HG02870 (cell line): Measurements from ENCODE around the gene THEM5.
"Not testable (repeated sequence)": the region's sequence is repeated elsewhere in the genome, so short reads cannot be mapped to it uniquely, and the experiment has no call there.

ENCODE experiments used
- ATAC-seq: cut with Tn5 transposase; IDR thresholded peaks from one replicate; pipeline ENCODE4 v1.9.1; 2021; ENCODE audit warnings: mild to moderate bottlenecking, moderate library complexity; ENCODE audit not compliant: unreplicated experiment

The THEM5 gene, protein sequence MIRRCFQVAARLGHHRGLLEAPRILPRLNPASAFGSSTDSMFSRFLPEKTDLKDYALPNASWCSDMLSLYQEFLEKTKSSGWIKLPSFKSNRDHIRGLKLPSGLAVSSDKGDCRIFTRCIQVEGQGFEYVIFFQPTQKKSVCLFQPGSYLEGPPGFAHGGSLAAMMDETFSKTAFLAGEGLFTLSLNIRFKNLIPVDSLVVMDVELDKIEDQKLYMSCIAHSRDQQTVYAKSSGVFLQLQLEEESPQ

GRCh38 chr1:151853411-151853943 lies at the start of gene THEM5:
THEM5 (minus strand) TSS chr1:151853712; CDS start chr1:151853565, 147 bp downstream.
- ATAC-seq, result no peak

GRCh38 chr1:151902858-151903257 lies 49.3 kb upstream of the THEM5 start:
- no peak for ATAC-seq

DNA sequence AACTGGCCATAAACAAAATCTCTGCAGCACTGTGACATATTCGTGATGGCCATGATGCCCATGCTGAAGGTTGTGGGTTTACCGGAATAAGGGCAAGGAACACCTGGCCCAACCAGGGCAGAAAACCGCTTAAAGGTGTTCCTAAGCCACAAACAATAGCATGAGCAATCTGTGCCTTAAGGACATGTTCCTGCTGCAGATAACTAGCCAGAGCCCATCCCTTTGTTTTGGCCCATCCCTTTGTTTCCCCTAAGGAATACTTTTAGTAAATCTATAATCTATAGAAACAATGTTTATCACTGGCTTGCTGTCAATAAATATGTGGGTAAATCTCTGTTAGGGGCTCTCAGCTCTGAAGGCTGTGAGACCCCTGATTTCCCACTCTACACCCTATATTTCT lies 47.3 kb upstream of the THEM5 start:
- not testable (repeated sequence) for ATAC-seq

DNA sequence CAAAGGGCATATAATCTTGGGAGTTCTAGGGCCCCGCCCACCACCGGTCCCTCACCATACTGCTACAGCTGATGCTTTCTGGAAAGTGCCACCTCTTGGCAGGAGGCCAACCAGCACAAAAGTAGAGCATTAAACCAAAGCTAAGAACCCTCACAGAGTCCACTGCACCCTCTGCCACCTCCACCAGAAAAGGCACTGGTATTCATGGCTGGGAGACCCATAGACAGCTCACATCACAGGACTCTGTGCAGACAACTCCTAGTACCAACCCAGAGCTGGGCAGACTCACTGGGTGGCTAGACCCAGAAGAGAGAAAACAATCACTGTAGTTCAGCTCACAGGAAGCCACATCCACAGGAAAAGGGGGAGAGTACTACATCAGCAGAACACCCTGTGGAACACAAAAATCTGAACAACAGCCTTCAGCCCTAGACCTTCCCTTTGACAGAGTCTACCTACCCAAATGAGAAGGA lies 45.0 kb upstream of the THEM5 start:
- no peak for ATAC-seq

DNA sequence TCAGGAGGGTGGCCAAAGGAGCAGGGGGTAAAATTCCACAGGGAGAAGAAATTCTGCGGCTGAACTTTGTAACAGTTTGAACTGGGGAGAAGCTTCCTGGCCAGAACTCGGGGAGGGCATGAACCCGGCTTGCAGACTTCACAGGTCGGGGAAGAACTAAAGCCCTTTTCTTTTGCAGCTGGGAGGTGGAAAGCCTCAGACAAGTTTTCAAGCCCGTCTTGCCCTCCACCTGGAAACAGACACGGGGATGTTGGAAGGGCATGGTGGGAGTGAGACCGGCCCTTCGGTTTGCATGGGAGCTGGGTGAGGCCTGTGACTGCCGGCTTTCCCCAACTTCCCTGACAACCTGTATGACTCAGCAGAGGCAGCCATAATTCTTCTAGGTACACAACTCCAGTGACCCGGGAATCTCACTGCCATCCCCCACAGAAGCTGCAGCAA lies 44.5 kb upstream of the THEM5 start:
- no peak for ATAC-seq

DNA sequence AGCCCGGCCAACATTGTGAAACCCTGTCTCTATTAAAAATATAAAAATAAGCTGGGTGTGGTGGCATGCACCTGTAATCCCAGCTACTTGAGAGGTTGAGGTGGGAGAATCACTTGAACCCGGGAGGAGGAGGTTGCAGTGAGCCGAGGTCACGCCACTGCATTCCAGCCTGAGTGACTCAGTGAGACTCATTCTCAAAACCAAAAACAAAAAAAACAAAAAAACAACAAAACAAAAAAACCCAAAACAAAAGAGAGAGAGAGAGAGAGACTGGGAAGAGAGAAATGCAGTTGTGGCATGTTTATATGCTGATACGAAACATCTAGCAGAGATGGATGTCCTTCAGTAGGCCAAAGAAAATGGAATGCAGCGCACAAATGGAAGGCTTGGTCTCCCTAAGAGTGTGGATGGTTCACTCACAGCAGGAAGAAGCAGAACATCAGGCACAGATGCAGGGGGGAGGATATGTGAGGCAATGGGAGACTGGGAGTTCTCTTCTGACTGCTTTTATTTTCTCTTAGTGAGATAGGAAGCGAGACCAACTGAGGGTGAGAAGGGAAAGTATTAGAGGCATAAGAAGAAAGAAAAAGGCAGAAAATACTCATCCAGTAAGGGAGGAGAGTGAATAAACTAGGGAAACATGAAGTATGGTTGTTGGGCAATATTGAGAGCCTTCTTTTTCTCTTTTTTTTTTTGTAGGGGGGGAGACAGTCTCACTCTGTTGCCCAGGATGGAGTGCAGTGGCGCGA lies 39.8 kb upstream of the THEM5 start:
- no peak for ATAC-seq

DNA sequence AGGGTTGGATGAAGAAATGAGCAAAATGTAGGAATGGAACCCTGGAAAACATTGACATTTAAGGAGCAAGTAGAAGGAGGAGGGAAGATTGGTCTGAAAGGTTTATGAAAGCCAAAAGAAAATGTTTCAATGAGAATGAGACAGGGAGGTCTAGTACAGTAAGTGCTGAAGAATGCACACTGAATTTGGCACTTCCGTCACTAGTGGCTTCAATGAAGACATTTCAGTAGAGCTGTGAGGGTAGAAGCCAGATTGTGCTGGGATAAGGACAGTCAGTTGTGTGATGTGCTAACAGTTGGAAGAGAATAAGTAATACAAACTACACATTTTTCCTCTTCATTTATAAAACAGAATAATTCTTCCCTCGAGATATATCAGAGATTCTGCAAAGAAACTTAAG lies 38.7 kb upstream of the THEM5 start:
- ATAC-seq, result no peak

DNA sequence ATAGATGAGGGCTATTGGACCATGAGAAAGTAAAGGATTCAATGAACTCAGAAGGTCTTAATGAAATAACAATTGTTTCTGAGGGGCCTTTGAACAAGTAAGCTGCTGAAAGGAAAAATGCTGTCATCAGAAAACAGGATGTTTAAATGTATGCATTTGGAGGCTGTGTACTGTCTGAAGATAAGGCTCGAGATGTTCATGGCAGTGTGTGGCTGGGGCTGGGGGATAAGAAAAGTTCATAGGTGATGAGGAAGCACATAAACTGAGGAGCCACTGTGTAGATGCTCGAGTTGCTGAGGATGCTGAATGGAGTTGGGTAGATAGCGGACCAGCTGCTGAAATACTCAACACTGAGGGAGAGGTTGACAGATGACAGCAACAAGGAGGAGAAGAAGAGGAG lies 38.0 kb upstream of the THEM5 start:
- no peak for ATAC-seq

DNA sequence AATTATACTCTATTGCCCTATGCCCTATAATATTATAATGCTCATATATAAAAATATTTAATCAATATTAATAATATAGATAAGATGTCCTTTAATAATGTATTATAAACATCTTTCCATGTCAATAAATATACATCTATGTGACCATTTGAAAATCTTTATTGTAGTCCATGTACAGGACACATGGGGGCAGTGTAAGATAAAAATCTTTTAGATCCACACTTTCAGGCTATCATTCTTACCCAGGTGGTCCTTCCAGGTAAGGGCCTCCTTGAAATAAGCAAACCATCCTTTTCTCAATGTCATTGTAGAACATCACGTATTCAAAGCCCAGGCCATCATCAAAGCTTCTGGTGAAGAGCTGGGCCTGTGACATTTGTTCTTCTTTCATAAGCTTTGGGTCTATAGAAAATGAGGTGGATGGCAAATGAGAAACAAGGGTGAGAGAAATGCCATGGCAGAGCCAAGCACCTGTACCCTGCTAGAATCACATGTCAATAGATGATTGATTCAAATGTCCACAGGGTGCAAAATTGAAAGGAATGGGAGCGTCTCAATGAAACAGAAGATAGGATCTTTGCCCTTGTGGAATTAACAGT lies 35.6 kb upstream of the THEM5 start:
- no peak for ATAC-seq

- no peak for ATAC-seq
These were observed 33.5 kb upstream of the THEM5 start for GRCh38 chr1:151887028-151887427.

DNA sequence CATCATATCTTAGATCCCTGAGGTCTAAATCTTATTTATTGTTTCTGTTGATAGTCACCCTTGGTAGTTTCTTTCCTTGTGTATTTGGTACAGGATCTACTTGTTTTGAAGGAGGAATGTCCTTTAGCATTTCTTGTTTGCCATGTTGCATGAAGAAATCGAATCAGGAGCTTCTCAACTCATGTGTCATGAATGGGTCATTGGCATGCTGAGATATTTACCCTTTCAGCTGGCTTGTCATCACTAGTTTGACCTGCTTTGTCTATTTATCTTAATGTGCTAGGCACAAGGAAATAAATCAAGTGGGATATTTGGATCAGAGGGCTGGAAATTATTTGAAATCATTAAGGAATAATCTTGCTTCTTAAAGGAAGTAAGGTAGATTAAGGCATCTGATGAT lies 32.0 kb upstream of the THEM5 start:
- ATAC-seq, result no peak

GRCh38 chr1:151884879-151885278 lies 31.4 kb upstream of the THEM5 start:
- ATAC-seq, result not testable (repeated sequence)

- not testable (repeated sequence) for ATAC-seq
These were observed 30.9 kb upstream of the THEM5 start for GRCh38 chr1:151884445-151884844.

DNA sequence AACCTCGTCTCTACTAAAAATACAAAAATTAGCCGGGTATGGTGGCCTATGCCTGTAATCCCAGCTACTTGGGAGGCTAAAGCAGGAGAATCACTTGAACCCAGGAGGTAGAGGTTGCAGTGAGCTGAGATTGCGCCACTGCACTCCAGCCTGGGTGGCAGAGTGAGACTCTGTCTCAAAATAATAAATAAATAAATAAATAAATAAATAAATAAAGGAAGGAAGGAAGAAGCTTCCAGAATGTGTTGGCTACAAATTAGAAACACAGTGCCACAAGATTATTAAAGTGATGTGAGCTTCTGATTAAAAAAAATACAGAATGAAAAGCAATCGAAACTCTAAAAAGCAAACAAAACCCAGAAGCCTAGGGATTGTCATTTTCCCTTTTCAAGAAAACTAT lies 30.4 kb upstream of the THEM5 start:
- not testable (repeated sequence) for ATAC-seq

- ATAC-seq, result not testable (repeated sequence)
These were observed 29.4 kb upstream of the THEM5 start for GRCh38 chr1:151882918-151883317.

DNA sequence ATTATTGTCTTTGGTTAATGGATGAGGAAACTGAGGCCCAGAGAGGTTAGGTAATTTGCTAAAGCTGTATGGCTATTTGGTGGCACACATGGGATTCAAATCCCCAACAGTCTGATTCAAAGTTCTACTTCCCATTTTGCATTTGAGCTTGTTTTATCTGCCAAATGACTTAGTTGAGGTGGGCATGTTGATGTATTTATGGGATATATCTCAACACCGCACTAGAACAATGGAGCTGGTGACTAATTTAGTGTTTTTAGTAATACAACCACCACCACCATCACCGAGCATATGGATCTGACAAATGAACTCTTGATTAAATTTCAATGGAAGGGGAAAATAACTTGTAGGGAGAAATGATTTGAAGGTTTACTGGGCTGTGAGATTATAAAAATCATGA lies 29.0 kb upstream of the THEM5 start:
- ATAC-seq, result no peak

DNA sequence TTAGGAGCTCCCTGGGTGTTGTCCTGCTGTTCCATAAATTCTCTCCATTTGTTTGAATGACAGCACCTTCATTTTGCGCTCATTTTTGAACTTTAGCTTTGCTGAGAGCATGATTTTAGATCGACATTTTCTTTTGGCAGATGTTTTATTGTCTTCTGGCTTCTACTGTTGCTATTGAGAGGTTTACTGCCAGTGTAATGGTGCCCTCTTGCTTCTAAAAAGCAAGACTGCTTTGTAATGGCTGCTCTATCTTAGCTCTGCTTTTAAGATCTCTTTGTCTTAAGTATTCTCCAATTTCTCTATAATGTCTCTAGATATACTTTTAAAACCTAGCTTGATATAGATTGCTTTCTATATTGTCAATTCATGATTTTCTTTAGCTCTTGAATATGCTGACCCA lies 28.0 kb upstream of the THEM5 start:
- no peak for ATAC-seq

DNA sequence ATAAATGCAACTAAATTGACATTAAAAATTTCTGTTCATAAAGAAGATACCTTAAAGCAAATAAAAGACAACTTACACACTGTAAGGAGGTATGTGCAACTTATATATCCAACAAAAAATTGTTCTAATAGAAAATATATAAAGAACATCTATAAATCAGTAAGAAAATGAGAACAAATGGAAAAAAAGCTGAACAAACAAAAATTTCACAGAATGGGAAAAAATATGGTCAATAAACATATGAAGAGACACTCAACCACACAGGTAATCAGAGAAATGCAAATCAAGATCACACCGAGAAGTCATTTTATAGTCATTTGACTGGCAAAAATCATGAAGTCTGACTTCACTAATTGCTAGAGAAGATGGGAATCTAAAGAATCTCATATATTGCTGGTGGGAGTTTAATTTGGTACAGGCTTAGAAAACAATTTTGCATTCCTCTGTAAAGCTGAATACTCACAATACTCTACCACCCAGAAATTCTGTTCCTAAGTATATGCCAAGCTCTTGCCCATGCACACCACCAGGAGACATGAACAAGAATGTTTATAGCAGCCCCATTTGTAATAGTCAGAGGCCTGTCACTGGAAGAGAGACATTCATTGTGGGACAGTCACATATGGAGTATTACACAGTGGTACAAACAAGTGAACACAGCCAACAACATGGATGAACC lies 22.0 kb upstream of the THEM5 start:
- ATAC-seq, result no peak

- ATAC-seq, result not testable (repeated sequence)
These were observed 19.3 kb upstream of the THEM5 start for GRCh38 chr1:151872776-151873175.

DNA sequence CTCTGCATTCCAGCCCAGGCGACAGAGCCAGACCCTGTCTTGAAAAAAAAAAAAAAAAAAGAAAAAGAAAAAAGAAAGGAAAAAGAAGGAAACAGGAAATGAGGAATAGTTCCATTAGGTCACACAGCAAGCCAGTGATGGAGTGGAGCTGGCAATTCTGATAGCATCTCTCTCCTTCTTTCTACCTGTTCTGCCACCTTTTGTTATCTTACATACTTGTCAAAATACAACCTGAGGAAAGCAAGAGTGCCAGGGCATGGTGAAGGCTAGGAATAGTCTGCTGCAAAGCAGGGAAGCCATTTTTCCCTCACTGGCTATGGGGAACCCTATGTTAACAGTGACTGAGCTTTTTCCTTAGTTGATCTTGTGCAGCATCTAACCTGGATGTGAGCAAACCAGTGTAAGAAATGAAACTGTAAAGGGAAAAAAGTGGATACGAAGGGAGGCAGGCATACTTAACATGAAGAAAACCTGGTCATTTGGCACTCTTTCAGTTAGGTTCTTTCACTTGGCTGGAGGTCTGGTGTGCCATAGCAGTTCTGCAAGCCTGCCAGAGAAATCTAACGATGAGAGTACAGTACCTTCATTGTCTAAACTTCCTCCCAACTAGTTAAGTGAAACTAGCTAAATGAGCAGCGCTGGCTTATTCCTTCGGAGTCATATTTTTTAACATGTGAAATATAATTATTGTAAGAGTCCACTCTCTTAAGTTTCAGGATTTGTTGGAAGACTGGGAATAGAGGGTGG lies 17.9 kb upstream of the THEM5 start:
- ATAC-seq, result no peak
